HFFc6 (cell line): ENCODE data around the gene SBF2. TPM values are rescaled to one million over a fixed set of nuclear protein-coding genes. Genes with fewer than 3 reads are reported as not detected.
"Not testable (repeated sequence)": the region's sequence is repeated elsewhere in the genome, so short reads cannot be mapped to it uniquely, and the experiment has no call there.

ENCODE experiments used
- DNase-seq: peaks from one replicate; pipeline ENCODE4 v3.0.0-alpha.2; 2018
- H3K27ac Mint-ChIP-seq: 2 replicates; pipeline ENCODE4 v1.8.0; 2020; ENCODE audit warnings: mild to moderate bottlenecking, mixed read lengths
- H3K27me3 Mint-ChIP-seq: 2 replicates; pipeline ENCODE4 v1.8.0; 2021; ENCODE audit warnings: mild to moderate bottlenecking, moderate library complexity, mixed read lengths; ENCODE audit not compliant: insufficient read depth
- H3K36me3 Mint-ChIP-seq: 2 replicates; pipeline ENCODE4 v1.8.0; 2021; ENCODE audit warnings: low read depth, mixed read lengths
- H3K4me1 Mint-ChIP-seq: 2 replicates; pipeline ENCODE4 v1.8.0; 2020; ENCODE audit warnings: low read depth, mixed read lengths
- H3K4me3 Mint-ChIP-seq: 2 replicates; pipeline ENCODE4 v1.8.0; 2020; ENCODE audit warnings: mild to moderate bottlenecking, moderate library complexity, mixed read lengths
- H3K9me3 Mint-ChIP-seq: 2 replicates; pipeline ENCODE4 v1.8.0; 2020; ENCODE audit warnings: mild to moderate bottlenecking, mixed read lengths
- total RNA-seq, 6 experiments: library from RNA; stranded (reverse); fragmentation: NEBNext Ultra II Directional; extraction: Animal tissue kit (Norgen Biotek cat#: 25700); gene quantifications; 2 replicates in 1 of 6; 3 replicates in 5 of 6; pipeline ENCODE4 v1.2.3, GENCODE V29; 2021
- TF ChIP-seq, protein P1 (sequence below): fragments of 200-600 bp; sonication (generic); IDR thresholded peaks from 2 replicates; pipeline ENCODE4 v1.5.0; 2021; ENCODE audit warnings: antibody characterized with exemption, mild to moderate bottlenecking

The SBF2 gene
- total RNA-seq, 6 experiments from 2014 or later = 25.2 to 36.0 (median 30.7) TPM

DNA sequence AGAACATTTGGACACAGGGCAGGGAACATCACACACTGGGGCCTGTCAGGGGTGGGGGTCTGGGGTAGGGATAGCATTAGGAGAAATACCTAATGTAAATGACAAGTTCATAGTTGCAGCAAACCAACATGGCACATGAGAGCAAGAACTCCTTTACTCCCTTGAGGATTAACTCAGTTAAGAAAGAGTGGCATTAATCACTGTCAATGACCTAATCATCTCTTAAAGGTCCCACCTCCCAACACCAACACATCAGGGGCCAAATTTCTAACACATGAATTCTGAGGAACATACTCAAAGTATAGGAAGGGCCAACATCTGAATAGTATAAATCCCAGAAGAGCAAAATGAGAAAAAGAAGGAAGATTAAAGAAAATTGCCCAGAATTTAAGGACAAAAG is 357.3 kb downstream of the SBF2 start:
- peaks cover 2% of the 10 kb centered on the region; the same call in 1 of the 2 replicates for H3K27me3 Mint-ChIP-seq
- TF ChIP-seq, protein P1, sequence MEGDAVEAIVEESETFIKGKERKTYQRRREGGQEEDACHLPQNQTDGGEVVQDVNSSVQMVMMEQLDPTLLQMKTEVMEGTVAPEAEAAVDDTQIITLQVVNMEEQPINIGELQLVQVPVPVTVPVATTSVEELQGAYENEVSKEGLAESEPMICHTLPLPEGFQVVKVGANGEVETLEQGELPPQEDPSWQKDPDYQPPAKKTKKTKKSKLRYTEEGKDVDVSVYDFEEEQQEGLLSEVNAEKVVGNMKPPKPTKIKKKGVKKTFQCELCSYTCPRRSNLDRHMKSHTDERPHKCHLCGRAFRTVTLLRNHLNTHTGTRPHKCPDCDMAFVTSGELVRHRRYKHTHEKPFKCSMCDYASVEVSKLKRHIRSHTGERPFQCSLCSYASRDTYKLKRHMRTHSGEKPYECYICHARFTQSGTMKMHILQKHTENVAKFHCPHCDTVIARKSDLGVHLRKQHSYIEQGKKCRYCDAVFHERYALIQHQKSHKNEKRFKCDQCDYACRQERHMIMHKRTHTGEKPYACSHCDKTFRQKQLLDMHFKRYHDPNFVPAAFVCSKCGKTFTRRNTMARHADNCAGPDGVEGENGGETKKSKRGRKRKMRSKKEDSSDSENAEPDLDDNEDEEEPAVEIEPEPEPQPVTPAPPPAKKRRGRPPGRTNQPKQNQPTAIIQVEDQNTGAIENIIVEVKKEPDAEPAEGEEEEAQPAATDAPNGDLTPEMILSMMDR = no peak
- DNase-seq = no peak
- H3K4me3 Mint-ChIP-seq = no peak overlapping the region
- H3K36me3 Mint-ChIP-seq = peaks cover 32% of the 10 kb centered on the region
- H3K9me3 Mint-ChIP-seq = peaks cover 26% of the 10 kb centered on the region
- H3K27ac Mint-ChIP-seq = no peak overlapping the region
- no peaks in the 10 kb centered on the region for H3K4me1 Mint-ChIP-seq

GRCh38 chr11:9932843-9933242 is 361.2 kb downstream of the SBF2 start:
- H3K4me3 Mint-ChIP-seq, DNase-seq, H3K27me3 Mint-ChIP-seq, H3K27ac Mint-ChIP-seq, H3K4me1 Mint-ChIP-seq: not testable (repeated sequence)
- peaks cover 59% of the 10 kb centered on the region for H3K36me3 Mint-ChIP-seq
- peaks cover 26% of the 10 kb centered on the region for H3K9me3 Mint-ChIP-seq

GRCh38 chr11:9930562-9931331 is 363.3 kb downstream of the SBF2 start:
- H3K36me3 Mint-ChIP-seq = peaks cover 46% of the 10 kb centered on the region
- H3K27ac Mint-ChIP-seq, H3K4me3 Mint-ChIP-seq, H3K4me1 Mint-ChIP-seq, DNase-seq, H3K27me3 Mint-ChIP-seq: not testable (repeated sequence)
- H3K9me3 Mint-ChIP-seq = peaks cover 15% of the 10 kb centered on the region

GRCh38 chr11:9927670-9928069 is 366.3 kb downstream of the SBF2 start:
- no peak overlapping the region for H3K27ac Mint-ChIP-seq
- peaks cover 36% of the 10 kb centered on the region for H3K36me3 Mint-ChIP-seq
- H3K27me3 Mint-ChIP-seq = no peaks in the 10 kb centered on the region; the same call in 1 of the 2 replicates
- no peak for DNase-seq
- H3K4me3 Mint-ChIP-seq = no peak overlapping the region
- H3K4me1 Mint-ChIP-seq = peaks cover 10% of the 10 kb centered on the region
- no peaks in the 10 kb centered on the region; the same call in 1 of the 2 replicates for H3K9me3 Mint-ChIP-seq
- TF ChIP-seq, protein P1 = no peak

DNA sequence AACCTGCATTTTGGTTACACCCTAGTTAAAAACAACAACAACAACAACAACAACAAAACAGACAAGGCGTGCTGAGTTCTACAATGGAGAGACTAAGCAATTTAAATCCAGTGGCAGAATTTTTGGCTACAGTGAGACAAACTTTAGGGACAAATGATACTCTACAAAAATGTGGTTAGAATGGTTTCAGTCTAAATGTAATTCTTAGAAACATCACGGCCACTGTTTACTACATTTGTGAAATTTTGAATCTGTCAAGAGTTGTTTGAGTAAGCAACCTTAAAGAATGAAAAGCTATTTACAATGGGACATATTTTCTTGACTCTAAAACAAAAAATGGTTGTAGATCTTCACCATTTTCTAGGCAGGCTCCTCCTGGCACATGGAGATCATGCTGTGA is 370.7 kb downstream of the SBF2 start:
- Mint-ChIP-seq H3K27ac (no peak overlapping the region), H3K27me3 (no peaks in the 10 kb centered on the region), H3K4me3 (no peak overlapping the region)

DNA sequence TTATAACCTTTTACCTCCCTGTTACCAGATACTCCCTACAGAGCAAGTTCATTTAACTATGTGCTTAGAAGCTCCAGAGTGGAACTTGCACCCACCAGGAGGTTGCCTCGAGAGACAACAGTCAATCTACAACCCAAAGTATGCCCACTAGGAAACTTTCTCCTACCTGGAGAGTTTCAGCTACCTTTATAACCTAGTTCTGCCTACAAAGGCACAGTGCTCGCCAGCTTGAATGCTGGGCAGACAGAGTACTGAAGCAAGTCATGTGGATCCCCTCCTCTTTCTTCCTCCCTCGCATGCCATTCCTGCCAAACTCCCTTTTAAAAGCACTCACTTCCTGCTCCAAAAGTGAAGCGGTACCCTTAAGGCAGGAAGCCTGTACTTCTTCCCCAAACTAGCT is 371.2 kb downstream of the SBF2 start:
- no peaks in the 10 kb centered on the region for H3K9me3 Mint-ChIP-seq
- no peak for DNase-seq
- H3K4me1 Mint-ChIP-seq = peaks cover 13% of the 10 kb centered on the region
- H3K27ac Mint-ChIP-seq = no peak overlapping the region
- no peak overlapping the region for H3K4me3 Mint-ChIP-seq
- peaks cover 1% of the 10 kb centered on the region; the same call in 1 of the 2 replicates for H3K27me3 Mint-ChIP-seq
- peaks cover 12% of the 10 kb centered on the region for H3K36me3 Mint-ChIP-seq
- TF ChIP-seq, protein P1 = no peak

More for the DNA sequence above, 370.7 kb downstream of the SBF2 start:
- TF ChIP-seq, protein P1 = no peak
- Mint-ChIP-seq H3K9me3 (no peaks in the 10 kb centered on the region), H3K4me1 (peaks cover 13% of the 10 kb centered on the region), H3K36me3 (peaks cover 9% of the 10 kb centered on the region)
- no peak for DNase-seq
